Measurements from ENCODE around the gene GATAD2A.

DNA sequence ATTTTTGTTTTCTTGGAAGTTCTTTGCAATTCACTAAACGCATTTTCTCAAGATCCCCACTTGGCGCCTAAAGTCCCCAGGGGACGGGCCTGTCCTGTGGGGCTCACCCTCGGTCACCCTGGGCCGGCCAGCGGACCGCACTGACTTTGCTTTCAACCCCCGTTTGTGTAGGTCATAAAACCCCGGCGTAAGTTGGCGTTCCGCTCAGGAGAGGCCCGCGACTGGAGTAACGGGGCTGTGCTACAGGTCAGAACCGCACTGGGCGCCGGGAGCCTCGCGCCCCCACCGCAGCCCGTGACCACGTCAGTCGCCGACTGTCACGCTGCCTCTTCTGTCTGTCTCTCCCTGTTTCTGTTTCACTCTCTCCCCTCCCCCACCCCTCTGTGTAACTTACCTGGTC, 96.3 kb downstream of the GATAD2A start:
- TF ChIP-seq, protein P1, sequence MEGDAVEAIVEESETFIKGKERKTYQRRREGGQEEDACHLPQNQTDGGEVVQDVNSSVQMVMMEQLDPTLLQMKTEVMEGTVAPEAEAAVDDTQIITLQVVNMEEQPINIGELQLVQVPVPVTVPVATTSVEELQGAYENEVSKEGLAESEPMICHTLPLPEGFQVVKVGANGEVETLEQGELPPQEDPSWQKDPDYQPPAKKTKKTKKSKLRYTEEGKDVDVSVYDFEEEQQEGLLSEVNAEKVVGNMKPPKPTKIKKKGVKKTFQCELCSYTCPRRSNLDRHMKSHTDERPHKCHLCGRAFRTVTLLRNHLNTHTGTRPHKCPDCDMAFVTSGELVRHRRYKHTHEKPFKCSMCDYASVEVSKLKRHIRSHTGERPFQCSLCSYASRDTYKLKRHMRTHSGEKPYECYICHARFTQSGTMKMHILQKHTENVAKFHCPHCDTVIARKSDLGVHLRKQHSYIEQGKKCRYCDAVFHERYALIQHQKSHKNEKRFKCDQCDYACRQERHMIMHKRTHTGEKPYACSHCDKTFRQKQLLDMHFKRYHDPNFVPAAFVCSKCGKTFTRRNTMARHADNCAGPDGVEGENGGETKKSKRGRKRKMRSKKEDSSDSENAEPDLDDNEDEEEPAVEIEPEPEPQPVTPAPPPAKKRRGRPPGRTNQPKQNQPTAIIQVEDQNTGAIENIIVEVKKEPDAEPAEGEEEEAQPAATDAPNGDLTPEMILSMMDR (IDR thresholded peaks at IDR 0.05): no peak
- no peak for TF ChIP-seq POLR2A (IDR thresholded peaks at IDR 0.05)
